HG03354 (cell line): ENCODE measurements around the gene NCEH1.
"Not testable (repeated sequence)": the region's sequence is repeated elsewhere in the genome, so short reads cannot be mapped to it uniquely, and the experiment has no call there.

Experiments
- ATAC-seq: cut with Tn5 transposase; IDR thresholded peaks from one replicate; pipeline ENCODE4 v1.9.1; 2021; ENCODE audit warnings: mild to moderate bottlenecking; ENCODE audit not compliant: unreplicated experiment, poor library complexity, severe bottlenecking

Gene NCEH1

GRCh38 chr3:172708921-172709773 is 1.7 kb downstream of the NCEH1 start:
- ATAC-seq, result no peak

DNA sequence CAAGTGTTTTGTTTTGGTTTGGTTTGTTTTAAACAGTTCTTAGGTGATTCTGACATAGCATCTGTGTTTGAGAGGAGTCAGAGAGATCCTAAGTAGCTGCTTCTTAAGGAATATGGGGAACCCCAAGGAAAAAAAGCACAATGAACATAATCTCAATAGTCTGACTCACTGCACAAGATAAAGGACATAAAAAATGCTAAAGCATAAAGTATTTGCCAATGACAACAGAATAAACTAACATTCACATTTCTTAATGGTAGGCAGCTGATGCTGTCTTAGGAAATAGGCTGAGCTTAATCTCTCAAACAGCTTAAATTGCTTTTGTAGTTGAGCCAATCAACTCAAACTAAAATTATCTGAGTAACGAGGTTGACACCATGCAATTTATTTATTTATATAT is 2.9 kb downstream of the NCEH1 start:
- no peak for ATAC-seq

GRCh38 chr3:172707030-172707429 is 3.8 kb downstream of the NCEH1 start:
- no peak for ATAC-seq

GRCh38 chr3:172705170-172705569 is 5.7 kb downstream of the NCEH1 start:
- no peak for ATAC-seq

- ATAC-seq, result no peak
Observed at GRCh38 chr3:172704001-172704400, 6.9 kb downstream of the NCEH1 start.

- not testable (repeated sequence) for ATAC-seq
Observed at GRCh38 chr3:172702731-172703130, 8.1 kb downstream of the NCEH1 start.

DNA sequence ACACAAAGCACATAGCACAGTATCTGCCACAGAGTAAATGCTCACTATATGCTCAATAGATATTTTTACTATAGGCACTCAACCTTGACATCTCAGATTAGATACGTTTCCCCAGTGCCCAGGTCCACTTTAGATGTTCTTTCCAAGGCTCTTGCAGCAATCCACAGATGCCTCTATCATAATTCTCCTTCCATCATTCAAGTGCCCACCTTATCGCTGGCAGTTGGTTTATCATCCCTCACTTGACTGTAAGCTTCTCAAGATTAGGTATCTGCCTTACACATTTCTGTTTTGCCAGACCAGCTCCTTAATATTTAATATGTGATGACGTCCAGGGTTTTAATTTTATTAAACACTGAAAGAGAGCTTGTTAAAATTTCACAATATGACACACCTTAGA is 8.6 kb downstream of the NCEH1 start:
- ATAC-seq, result no peak

- no peak for ATAC-seq
Observed at GRCh38 chr3:172701751-172702150, 9.1 kb downstream of the NCEH1 start.

DNA sequence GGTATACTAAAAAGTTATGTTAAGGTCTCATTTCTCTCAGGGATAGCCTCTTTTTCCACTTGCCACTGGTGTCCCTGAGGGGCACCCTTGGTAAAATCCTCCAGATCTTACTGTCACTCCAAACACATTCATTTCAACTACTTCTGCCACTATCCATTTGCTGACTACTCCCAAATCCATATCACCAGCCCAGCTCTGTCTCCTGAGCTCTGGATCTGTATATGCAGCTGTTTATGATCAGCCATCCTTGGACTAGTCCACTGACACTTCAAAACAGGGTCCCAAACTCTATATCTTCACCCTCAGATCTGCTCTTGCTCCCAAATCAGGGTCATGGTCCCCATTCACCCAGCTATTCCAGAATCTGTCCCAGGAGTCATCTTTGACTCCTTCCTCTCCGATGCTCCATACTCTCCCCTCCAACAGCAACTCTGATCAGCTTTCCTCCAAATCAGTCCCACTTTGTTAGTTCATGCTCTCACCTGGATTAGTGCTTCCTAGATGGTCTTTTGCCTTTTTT is 9.9 kb downstream of the NCEH1 start:
- no peak for ATAC-seq

DNA sequence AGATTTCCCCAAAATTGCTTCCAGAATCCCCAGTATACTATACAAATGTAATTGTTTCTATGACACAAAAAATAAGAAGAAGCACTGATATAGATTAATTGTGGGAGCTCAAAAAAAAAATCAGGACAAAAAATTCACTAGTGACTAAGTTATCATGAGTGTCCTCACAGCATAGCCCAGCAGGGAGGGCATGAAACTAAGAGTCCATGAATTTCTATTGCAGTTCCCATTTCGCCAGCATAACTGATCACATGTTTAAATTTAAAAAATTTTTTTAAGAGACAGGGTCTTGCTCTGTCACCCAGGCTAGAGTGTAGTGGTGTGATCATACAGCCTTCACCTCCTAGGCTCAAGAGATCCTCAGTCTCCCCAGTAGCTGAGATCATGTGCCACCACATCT is 10.6 kb downstream of the NCEH1 start:
- ATAC-seq, result no peak

DNA sequence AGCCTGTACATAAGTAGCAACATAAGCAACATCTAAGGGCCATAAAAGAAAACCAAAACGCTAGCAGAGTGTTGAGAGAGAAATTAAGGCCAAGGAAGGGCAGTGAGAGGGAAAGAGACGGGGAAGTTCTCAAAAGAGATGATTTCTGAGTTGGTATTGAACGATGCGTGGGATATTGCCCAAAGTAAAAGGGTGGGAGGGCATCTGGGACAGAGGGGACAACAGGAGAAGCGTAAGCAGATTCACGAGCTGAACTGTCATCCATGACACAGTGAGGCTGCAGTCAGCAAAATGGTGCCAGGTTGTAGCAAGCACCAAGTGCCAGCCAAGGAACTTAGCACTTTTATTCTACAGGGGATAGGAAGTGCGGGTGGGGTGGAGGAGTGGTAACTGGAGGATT is 11.8 kb downstream of the NCEH1 start:
- ATAC-seq, result no peak

GRCh38 chr3:172698631-172699030 is 12.2 kb downstream of the NCEH1 start:
- ATAC-seq, result no peak

GRCh38 chr3:172697558-172697957 is 13.3 kb downstream of the NCEH1 start:
- ATAC-seq, result no peak

GRCh38 chr3:172696357-172696756 is 14.5 kb downstream of the NCEH1 start:
- ATAC-seq, result no peak

GRCh38 chr3:172694573-172695246 is 16.2 kb downstream of the NCEH1 start:
- no peak for ATAC-seq

DNA sequence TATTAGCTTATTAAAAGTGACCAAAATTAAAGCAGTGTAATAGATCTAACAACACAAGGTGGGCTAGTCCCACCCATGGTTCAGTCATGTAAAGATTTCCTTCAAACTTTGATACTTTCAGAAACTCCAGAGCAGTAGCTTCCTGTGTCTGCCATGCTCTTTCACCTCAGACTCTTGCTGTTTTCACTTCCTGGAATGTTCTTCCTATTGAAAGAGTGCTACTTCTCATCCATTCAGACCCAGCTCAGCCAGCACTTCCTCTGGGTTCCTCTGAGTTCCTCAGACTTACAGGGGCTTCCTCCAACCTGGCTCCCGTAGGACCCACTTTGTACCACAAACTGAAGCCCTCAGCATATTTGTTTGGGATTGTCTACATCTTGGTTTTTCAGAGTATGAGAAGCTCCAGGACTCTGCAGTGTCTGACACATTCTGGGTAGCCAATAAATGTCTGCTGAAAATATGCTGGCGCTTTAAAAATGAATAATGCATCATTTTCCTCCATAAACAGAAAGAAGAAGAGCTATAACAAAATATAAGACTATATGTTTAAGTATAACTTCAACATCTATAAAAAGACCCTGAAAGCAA is 18.0 kb downstream of the NCEH1 start:
- peak; percentile 73 for ATAC-seq

DNA sequence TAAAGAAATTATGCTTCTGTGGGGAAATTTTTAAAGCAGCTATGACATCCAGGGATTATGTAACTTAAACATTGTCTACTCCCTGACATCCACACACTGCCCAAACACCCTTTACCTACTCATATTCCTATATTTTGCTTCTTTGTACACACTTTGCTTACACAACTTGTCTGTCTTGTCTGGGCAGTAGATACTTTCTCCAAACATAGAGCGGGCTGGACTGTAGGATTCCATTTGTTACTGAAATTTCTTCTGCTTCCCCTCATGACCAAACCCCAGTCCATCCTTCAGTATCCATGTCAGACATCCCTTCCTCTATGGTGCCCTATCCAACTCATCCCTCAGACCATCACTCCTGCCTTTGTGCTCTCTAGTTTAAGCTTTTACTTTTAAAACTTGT is 19.9 kb downstream of the NCEH1 start:
- ATAC-seq, result no peak

DNA sequence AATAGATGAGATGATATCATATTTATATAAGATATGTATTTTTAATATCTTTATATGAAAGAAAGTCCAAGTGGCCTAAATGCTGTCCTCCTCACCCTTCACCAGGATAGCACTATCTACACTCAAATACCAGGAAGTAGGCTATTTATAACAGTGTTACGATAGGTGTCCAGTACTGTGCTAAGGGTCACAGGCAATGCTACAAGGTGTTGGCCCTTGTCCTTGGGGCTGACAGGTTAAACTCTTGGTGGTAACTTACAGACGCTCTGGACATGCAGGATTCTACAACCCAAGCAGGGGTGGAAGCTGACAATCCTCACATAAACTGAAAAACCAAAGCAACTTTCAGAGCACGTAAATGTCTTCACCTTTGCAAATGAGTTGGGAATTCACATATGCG is 22.3 kb downstream of the NCEH1 start:
- ATAC-seq, result no peak

GRCh38 chr3:172687501-172687900 is 23.4 kb downstream of the NCEH1 start:
- no peak for ATAC-seq

- no peak for ATAC-seq
Observed at GRCh38 chr3:172685331-172686214, 25.3 kb downstream of the NCEH1 start.
